Pons (tissue), 1 donor: ENCODE results near the gene EPM2AIP1.
"Not testable (repeated sequence)": the region's sequence is repeated elsewhere in the genome, so short reads cannot be mapped to it uniquely, and the experiment has no call there.

Source experiments
- DNase-seq: peaks from one replicate; pipeline ENCODE4 v3.0.0-alpha.2; 2016; ENCODE audit warnings: low spot score

EPM2AIP1 gene

DNA sequence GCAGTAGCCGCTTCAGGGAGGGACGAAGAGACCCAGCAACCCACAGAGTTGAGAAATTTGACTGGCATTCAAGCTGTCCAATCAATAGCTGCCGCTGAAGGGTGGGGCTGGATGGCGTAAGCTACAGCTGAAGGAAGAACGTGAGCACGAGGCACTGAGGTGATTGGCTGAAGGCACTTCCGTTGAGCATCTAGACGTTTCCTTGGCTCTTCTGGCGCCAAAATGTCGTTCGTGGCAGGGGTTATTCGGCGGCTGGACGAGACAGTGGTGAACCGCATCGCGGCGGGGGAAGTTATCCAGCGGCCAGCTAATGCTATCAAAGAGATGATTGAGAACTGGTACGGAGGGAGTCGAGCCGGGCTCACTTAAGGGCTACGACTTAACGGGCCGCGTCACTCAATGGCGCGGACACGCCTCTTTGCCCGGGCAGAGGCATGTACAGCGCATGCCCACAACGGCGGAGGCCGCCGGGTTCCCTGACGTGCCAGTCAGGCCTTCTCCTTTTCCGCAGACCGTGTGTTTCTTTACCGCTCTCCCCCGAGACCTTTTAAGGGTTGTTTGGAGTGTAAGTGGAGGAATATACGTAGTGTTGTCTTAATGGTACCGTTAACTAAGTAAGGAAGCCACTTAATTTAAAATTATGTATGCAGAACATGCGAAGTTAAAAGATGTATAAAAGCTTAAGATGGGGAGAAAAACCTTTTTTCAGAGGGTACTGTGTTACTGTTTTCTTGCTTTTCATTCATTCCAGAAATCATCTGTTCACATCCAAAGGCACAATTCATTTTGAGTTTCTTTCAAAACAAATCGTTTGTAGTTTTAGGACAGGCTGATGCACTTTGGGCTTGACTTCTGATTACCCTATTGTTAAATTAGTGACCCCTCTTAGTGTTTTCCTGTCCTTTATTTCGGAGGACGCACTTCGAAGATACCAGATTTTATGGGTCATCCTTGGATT, 674 bp upstream of the EPM2AIP1 start, which contains the start of gene MLH1:
MLH1 (plus strand) TSS at position 193 of the 958 bp plus-strand sequence; CDS start at position 223, 30 bp downstream.
- peak; percentile 100 for DNase-seq

- peak; percentile 54 for DNase-seq
Measured at GRCh38 chr3:36991923-36992805, 767 bp downstream of the EPM2AIP1 start.

DNA sequence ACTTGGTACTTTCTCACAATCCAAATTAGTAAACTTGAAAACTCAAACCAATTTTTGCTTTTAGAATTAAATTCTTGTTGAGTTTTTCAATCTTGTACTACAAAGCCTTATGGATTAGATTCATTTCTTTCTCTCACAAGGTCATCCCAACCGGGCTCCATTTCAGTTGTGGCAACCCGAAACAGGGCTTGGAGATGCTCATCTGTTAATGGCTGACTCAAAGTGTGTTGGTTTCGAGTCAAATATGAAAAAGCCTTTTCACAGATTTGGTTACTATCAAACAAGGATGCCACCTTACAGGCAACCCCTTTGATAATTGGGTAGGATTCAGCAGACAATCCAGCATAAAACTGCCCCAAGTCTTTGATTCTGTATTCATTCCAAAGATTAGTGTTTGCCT, 1.8 kb downstream of the EPM2AIP1 start:
- DNase-seq: no peak

GRCh38 chr3:36989568-36989967, 3.4 kb downstream of the EPM2AIP1 start:
- DNase-seq: no peak

GRCh38 chr3:36989005-36989404, 3.9 kb downstream of the EPM2AIP1 start:
- DNase-seq: no peak

DNA sequence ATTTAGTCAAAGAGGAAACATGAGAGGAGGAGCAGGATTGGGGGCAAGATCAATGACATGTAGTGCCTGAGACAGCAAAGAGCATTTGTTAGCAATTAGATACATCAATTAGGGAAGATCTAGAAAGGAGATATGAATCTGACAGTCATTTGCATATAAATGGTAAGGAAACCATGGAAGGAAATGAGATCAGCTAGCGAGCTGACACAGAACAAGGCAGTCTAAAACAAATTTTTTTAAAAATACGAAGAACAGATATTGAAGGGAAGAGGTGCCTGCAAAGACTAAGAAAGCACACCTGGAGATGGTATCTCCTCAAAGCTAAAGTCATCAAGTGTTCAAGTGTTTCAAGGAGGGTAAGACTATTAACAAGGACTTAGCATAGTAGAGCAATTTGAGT, 4.6 kb downstream of the EPM2AIP1 start:
- no peak for DNase-seq

- no peak for DNase-seq
Measured at GRCh38 chr3:36981006-36981405, 11.9 kb downstream of the EPM2AIP1 start.

DNA sequence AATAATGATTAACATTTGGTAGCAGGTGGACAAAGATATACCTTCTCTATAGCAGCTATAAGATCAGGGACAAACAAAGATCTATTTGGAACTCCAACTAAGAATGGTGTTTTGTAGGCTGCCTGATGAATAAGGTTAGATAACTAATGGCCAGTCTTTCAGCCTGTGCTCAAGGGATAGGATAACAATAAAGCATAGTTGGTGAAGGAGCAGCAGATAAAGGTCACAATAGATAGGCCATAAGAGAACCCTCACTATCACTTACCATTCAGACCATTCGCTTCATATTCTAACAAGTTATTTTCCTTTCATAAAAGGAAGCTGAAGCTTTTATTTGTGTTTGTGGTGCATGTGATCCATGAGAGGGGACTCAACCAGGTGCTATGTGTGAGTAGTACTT, 19.8 kb downstream of the EPM2AIP1 start:
- DNase-seq: no peak

GRCh38 chr3:36972163-36972562, 20.8 kb downstream of the EPM2AIP1 start:
- DNase-seq: no peak

GRCh38 chr3:36969540-36970432, 23.1 kb downstream of the EPM2AIP1 start:
- DNase-seq: peak; percentile 46

DNA sequence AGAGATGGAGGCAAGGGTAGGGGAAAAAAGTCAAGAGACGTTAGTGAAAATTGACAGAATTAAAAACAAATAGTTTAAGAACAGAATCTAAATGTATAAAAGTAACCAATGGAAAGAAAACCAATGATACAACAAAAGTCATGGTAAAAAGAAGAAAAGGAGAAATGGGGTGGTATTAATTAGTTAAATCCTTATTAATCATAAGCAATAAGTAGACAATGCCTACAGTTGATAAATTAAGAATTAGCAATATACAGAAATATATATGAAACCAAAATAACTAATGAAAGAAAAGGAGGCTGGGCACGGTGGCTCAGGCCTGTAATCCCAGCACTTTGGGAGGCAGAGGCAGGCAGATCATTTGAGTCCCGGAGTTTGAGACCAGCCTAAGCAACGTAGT, 23.8 kb downstream of the EPM2AIP1 start:
- DNase-seq: no peak

- no peak for DNase-seq
Measured at GRCh38 chr3:36965440-36965839, 27.5 kb downstream of the EPM2AIP1 start.

- no peak for DNase-seq
Measured at GRCh38 chr3:36964817-36965216, 28.1 kb downstream of the EPM2AIP1 start.

GRCh38 chr3:36964331-36964730, 28.6 kb downstream of the EPM2AIP1 start:
- DNase-seq: no peak

- not testable (repeated sequence) for DNase-seq
Measured at GRCh38 chr3:36963008-36963407, 29.9 kb downstream of the EPM2AIP1 start.

GRCh38 chr3:36960502-36960901, 32.4 kb downstream of the EPM2AIP1 start:
- no peak for DNase-seq

DNA sequence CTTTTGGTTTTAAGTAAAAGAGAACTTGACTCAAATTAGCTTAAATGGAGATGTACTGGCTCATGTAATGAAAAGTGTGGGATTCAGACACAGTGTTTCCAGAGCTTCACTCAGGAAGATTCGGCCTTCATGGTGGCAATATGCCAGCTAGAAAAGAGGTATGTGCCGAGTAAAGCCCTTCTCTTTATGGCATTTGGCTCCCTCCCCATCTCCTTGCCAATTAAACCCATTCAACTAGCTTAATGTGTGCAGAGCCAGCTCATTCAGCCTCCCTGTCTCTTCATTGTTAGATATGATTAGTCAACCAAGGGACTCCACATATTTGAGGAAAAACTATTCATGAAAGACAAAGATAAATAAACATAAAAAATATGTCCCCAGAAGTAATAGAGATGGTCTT, 33.1 kb downstream of the EPM2AIP1 start:
- DNase-seq: no peak

- DNase-seq: no peak
Measured at GRCh38 chr3:36957862-36958686, 34.9 kb downstream of the EPM2AIP1 start.

DNA sequence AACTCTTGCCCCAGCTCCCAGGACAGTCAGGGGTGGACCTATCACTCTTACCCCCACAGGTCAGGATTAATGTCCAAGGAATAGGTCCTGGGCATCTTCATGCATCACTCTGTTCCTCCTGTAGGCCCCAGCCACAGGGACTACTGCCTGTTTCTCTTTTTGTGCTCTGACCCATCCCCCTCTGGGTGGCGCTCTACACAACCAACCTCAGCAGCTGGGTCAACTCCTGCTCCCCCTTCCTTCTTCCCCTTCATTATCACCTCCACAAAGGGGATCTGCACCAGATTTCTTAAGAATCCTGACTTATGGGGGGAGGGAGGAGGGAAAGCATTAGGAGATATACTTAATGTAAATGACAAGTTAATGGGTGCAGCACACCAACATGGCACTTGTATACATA, 35.9 kb downstream of the EPM2AIP1 start:
- no peak for DNase-seq

GRCh38 chr3:36956155-36956554, 36.8 kb downstream of the EPM2AIP1 start:
- no peak for DNase-seq
